IMR-90 (cell line): ENCODE results near the gene TNS3. TPM values are rescaled to one million over a fixed set of nuclear protein-coding genes. Genes with fewer than 3 reads are reported as not detected.

Experiments used
- ATAC-seq: fragments of 200-7000 bp; cut with Tn5 transposase; 2 replicates; pipeline ENCODE4 v1.9.1; 2020; ENCODE audit warnings: low read depth, mild to moderate bottlenecking, moderate library complexity
- BruUV-seq: library from RNA; stranded (reverse); fragments of 400-500 nt; replicated peaks from 2 replicates; lab custom pipeline; 2021; lab: Mats Ljungman, UMichigan
- CTCF ChIA-PET: fragments of 300-600 bp; formaldehyde crosslinking; extraction: SDS; loops from one replicate; lab custom pipeline; 2021; ENCODE audit warnings: antibody characterized with exemption; lab: Yijun Ruan, JAX
- POLR2A ChIA-PET: fragments of 300-600 bp; sonication (Branson Sonifier 250); formaldehyde crosslinking; loops from one replicate; lab custom pipeline; 2022; ENCODE audit warnings: antibody characterized with exemption; ENCODE audit not compliant: unreplicated experiment; lab: Charles Lee
- DNase-seq: peaks from one replicate; pipeline ENCODE4 v3.0.0; 2013
- H2AFZ ChIP-seq: replicated peaks from 2 replicates; pipeline ENCODE3; 2013; ENCODE audit warnings: low read length, mild to moderate bottlenecking; ENCODE audit not compliant: poor library complexity
- H2AK5ac ChIP-seq: 2 replicates; pipeline ENCODE4 v1.6.1; 2013; ENCODE audit warnings: low read depth, low read length, inconsistent platforms
- H2AK9ac ChIP-seq: replicated peaks from 2 replicates; pipeline ENCODE3; 2013; ENCODE audit warnings: mild to moderate bottlenecking, low read depth, low read length, moderate library complexity; ENCODE audit not compliant: poor library complexity
- H2BK120ac ChIP-seq: 2 replicates; pipeline ENCODE4 v1.6.1; 2013; ENCODE audit warnings: low read depth, low read length, inconsistent platforms
- H2BK15ac ChIP-seq: 3 replicates; pipeline ENCODE4 v1.6.1; 2013; ENCODE audit warnings: low read depth, low read length, inconsistent platforms
- H2BK20ac ChIP-seq: 2 replicates; pipeline ENCODE4 v1.6.1; 2013; ENCODE audit warnings: low read depth, mild to moderate bottlenecking, inconsistent platforms, low read length, moderate library complexity
- H2BK5ac ChIP-seq: 2 replicates; pipeline ENCODE4 v1.6.1; 2013; ENCODE audit warnings: mild to moderate bottlenecking, low read depth, low read length, inconsistent platforms; ENCODE audit not compliant: poor library complexity, severe bottlenecking
- H3K14ac ChIP-seq: replicated peaks from 2 replicates; pipeline ENCODE4 v1.6.1; 2013; ENCODE audit warnings: low read depth, low read length, inconsistent platforms
- H3K18ac ChIP-seq: 2 replicates; pipeline ENCODE4 v1.6.1; 2013; ENCODE audit warnings: low read depth, low read length, control low read depth
- H3K23ac ChIP-seq: 2 replicates; pipeline ENCODE4 v1.6.1; 2013; ENCODE audit warnings: low read depth, low read length, inconsistent platforms
- H3K27ac ChIP-seq: 2 replicates; pipeline ENCODE4 v1.5.1; 2013; ENCODE audit warnings: mild to moderate bottlenecking, control low read depth, low read length; ENCODE audit not compliant: insufficient read depth
- H3K27me3 ChIP-seq: 2 replicates; pipeline ENCODE4 v1.6.1; 2013; ENCODE audit warnings: low read length; ENCODE audit not compliant: control insufficient read depth, insufficient read depth
- H3K36me3 ChIP-seq: 2 replicates; pipeline ENCODE4 v1.6.1; 2013; ENCODE audit warnings: low read length, mixed read lengths; ENCODE audit not compliant: control insufficient read depth, insufficient read depth
- H3K4ac ChIP-seq: 2 replicates; pipeline ENCODE4 v1.6.1; 2013; ENCODE audit warnings: low read depth, low read length, inconsistent platforms
- H3K4me1 ChIP-seq: 2 replicates; pipeline ENCODE4 v1.6.1; 2013; ENCODE audit warnings: low read length, mixed read lengths; ENCODE audit not compliant: control insufficient read depth, insufficient read depth
- H3K4me2 ChIP-seq: 2 replicates; pipeline ENCODE4 v1.6.1; 2013; ENCODE audit warnings: low read depth, mild to moderate bottlenecking, control low read depth, low read length, moderate library complexity
- H3K4me3 ChIP-seq: 2 replicates; pipeline ENCODE4 v1.5.1; 2013; ENCODE audit warnings: low read depth, mild to moderate bottlenecking, control low read depth, low read length, moderate library complexity; ENCODE audit not compliant: insufficient read depth
- H3K56ac ChIP-seq: 2 replicates; pipeline ENCODE4 v1.6.1; 2013; ENCODE audit warnings: low read length, inconsistent platforms; ENCODE audit not compliant: insufficient read depth; ENCODE audit errors: extremely low read depth
- H3K79me1 ChIP-seq, 2 experiments: 2 replicates each; pipeline ENCODE4 v1.6.1; 2013; ENCODE audit warnings: low read length in 2 of 2, inconsistent platforms in 1 of 2, low read depth in 1 of 2
- H3K9ac ChIP-seq: 2 replicates; pipeline ENCODE4 v1.6.1; 2013; ENCODE audit warnings: low read depth, low read length, control low read depth
- H3K9me1 ChIP-seq: 2 replicates; pipeline ENCODE4 v1.6.1; 2013; ENCODE audit warnings: low read length, inconsistent platforms; ENCODE audit not compliant: insufficient read depth
- H3K9me3 ChIP-seq: 2 replicates; pipeline ENCODE4 v1.6.1; 2013; ENCODE audit warnings: low read length; ENCODE audit not compliant: control insufficient read depth, insufficient read depth
- H4K20me1 ChIP-seq: 2 replicates; pipeline ENCODE4 v1.6.1; 2013; ENCODE audit warnings: low read length, inconsistent platforms; ENCODE audit not compliant: insufficient read depth
- H4K5ac ChIP-seq: 2 replicates; pipeline ENCODE4 v1.6.1; 2013; ENCODE audit warnings: mild to moderate bottlenecking, low read depth, low read length, control low read depth
- H4K8ac ChIP-seq, 2 experiments: 2 replicates each; pipeline ENCODE4 v1.6.1; 2013; ENCODE audit warnings: low read depth in 2 of 2, low read length in 2 of 2, control low read depth in 1 of 2, inconsistent platforms in 1 of 2
- H4K91ac ChIP-seq: 2 replicates; pipeline ENCODE4 v1.6.1; 2013; ENCODE audit warnings: low read depth, low read length, inconsistent platforms; ENCODE audit not compliant: insufficient read depth
- BHLHE40 ChIP-seq: fragments of 150-350 bp; IDR thresholded peaks from 2 replicates; pipeline ENCODE4 v1.6.1; 2016; ENCODE audit warnings: mild to moderate bottlenecking, low read depth, low read length
- CEBPB ChIP-seq: IDR thresholded peaks from 2 replicates; pipeline ENCODE4 v1.6.1; 2012; ENCODE audit warnings: low read depth, low read length, improper control_type of control experiment
- CHD1 ChIP-seq: IDR thresholded peaks from 2 replicates; pipeline ENCODE4 v1.6.1; 2012; ENCODE audit warnings: low read depth, low read length, improper control_type of control experiment
- CTCF ChIP-seq: conservative IDR thresholded peaks from 2 replicates; pipeline ENCODE4 v1.5.1; 2012; ENCODE audit warnings: mild to moderate bottlenecking, low read depth, low read length, improper control_type of control experiment
- ELK1 ChIP-seq: fragments of 150-350 bp; IDR thresholded peaks from 2 replicates; pipeline ENCODE4 v1.6.1; 2016; ENCODE audit warnings: low read depth, mild to moderate bottlenecking, low read length, moderate library complexity, borderline replicate concordance
- FOS ChIP-seq: fragments of 150-350 bp; IDR thresholded peaks from 2 replicates; pipeline ENCODE4 v1.6.1; 2016; ENCODE audit warnings: low read depth, low read length
- MAFK ChIP-seq: IDR thresholded peaks from 2 replicates; pipeline ENCODE4 v1.6.1; 2012; ENCODE audit warnings: low read depth, low read length, improper control_type of control experiment
- MAZ ChIP-seq: IDR thresholded peaks from 2 replicates; pipeline ENCODE4 v1.6.1; 2012; ENCODE audit warnings: low read depth, mild to moderate bottlenecking, low read length, improper control_type of control experiment, moderate library complexity, borderline replicate concordance
- MXI1 ChIP-seq: IDR thresholded peaks from 2 replicates; pipeline ENCODE4 v1.6.1; 2012; ENCODE audit warnings: low read depth, mild to moderate bottlenecking, low read length, moderate library complexity, borderline replicate concordance
- NFE2L2 ChIP-seq: fragments of 150-350 bp; IDR thresholded peaks from 2 replicates; pipeline ENCODE4 v1.6.1; 2016; ENCODE audit warnings: low read depth, mild to moderate bottlenecking, low read length
- POLR2A ChIP-seq: IDR thresholded peaks from 2 replicates; pipeline ENCODE4 v1.6.1; 2012; ENCODE audit warnings: mild to moderate bottlenecking, low read depth, low read length
- RAD21 ChIP-seq: IDR thresholded peaks from 2 replicates; pipeline ENCODE4 v1.6.1; 2012; ENCODE audit warnings: low read length, improper control_type of control experiment
- RCOR1 ChIP-seq: IDR thresholded peaks from 2 replicates; pipeline ENCODE4 v1.6.1; 2012; ENCODE audit warnings: mild to moderate bottlenecking, low read length, improper control_type of control experiment; ENCODE audit not compliant: insufficient replicate concordance
- RFX5 ChIP-seq: IDR thresholded peaks from 2 replicates; pipeline ENCODE4 v1.8.0; 2012; ENCODE audit warnings: low read depth, mild to moderate bottlenecking, low read length, moderate library complexity
- SMC3 ChIP-seq: fragments of 150-350 bp; IDR thresholded peaks from 2 replicates; pipeline ENCODE4 v1.6.1; 2016; ENCODE audit warnings: low read depth, mild to moderate bottlenecking, antibody characterized with exemption, low read length, moderate library complexity
- USF2 ChIP-seq: fragments of 150-350 bp; IDR thresholded peaks from 2 replicates; pipeline ENCODE4 v1.6.1; 2017; ENCODE audit warnings: mild to moderate bottlenecking, antibody characterized with exemption, low read length, low read depth
- WGBS, 2 experiments: methylation state at CpG; one replicate each; pipeline versions ENCODE4 v1.1.5 to v1.1.7; 2013; ENCODE audit warnings: missing lambda C conversion rate in 2 of 2; ENCODE audit not compliant: insufficient read length in 1 of 2; ENCODE audit errors: extremely low coverage in 2 of 2; 5-methylcytosine and 5-hydroxymethylcytosine counted together
- dilution Hi-C: fragments of 300-500 bp; cut with HindIII; formaldehyde crosslinking; loops from one replicate; pipeline ENCODE4 v1.14.3; 2018; ENCODE audit warnings: low sequenced_read_pairs; ENCODE audit not compliant: unreplicated experiment
- in situ Hi-C: fragments of 300-500 bp; cut with MboI; formaldehyde crosslinking; loops from 3 replicates; pipeline ENCODE4 v1.14.3; 2019; ENCODE audit warnings: low sequenced_read_pairs, inconsistent platforms, mixed read lengths
- intact Hi-C: fragments of 100-400 bp; cut with micrococcal nuclease; formaldehyde crosslinking; loops from 2 replicates; pipeline ENCODE4 v1.10.0; 2022
- polyA plus RNA-seq, 3 experiments: library from polyadenylated mRNA; depleted of rRNA; stranded (reverse); fragments of >200 nt; gene quantifications; 2 replicates each; pipeline ENCODE4 v1.2.3, GENCODE V29; 2012; ENCODE audit warnings: low replicate concordance in 1 of 3
- total RNA-seq: library from RNA; depleted of rRNA; stranded (reverse); fragments of >200 nt; gene quantifications from 2 replicates; pipeline ENCODE4 v1.2.3, GENCODE V29; 2012

Gene TNS3
- total and polyA plus RNA-seq, 2 of the 4 experiments (the other 2 are of a cell fraction), result 64.3 to 79.2 TPM

- Histone ChIP-seq H3K14ac (no peak overlapping the region), H4K5ac (no peak overlapping the region), H3K4me1 (peaks cover 13% of the 10 kb centered on the region), H4K8ac (no peak overlapping the region), H3K9me1 (peaks cover 46% of the 10 kb centered on the region), H3K4me2 (no peak overlapping the region), H3K27ac (no peak overlapping the region), H2AFZ (no peak overlapping the region), H3K9ac (no peak overlapping the region), H2AK9ac (no peak overlapping the region), H3K27me3 (no peaks in the 10 kb centered on the region), H3K79me1 (peaks cover 17 to 90% of the 10 kb centered on the region in 2 experiments; a peak in 3 of 4 replicates), H2BK15ac (no peak overlapping the region), H3K9me3 (no peaks in the 10 kb centered on the region), H3K4me3 (no peak overlapping the region), H3K18ac (no peak overlapping the region), H3K23ac (no peak overlapping the region), H2BK5ac (no peak overlapping the region), H2BK20ac (no peak overlapping the region), H4K20me1 (peaks cover 81% of the 10 kb centered on the region), H3K56ac (no peak overlapping the region), H3K36me3 (peaks cover 31% of the 10 kb centered on the region), H3K4ac (no peak overlapping the region), H4K91ac (no peak overlapping the region), H2BK120ac (no peak overlapping the region), H2AK5ac (no peak overlapping the region)
- intact Hi-C loops (no loop called here), in situ Hi-C loops (no loop called here), dilution Hi-C loops (no loop called here)
- no TSS peak for BruUV-seq
- no CpG with 5 or more reads among the region's 5 CpGs for WGBS, 2 experiments
- no peak for DNase-seq
- POLR2A ChIA-PET, result no interaction called here
- TF ChIP-seq CHD1, result no peak
- TF ChIP-seq MXI1, result no peak
- no peak for TF ChIP-seq RCOR1
- no peak for TF ChIP-seq POLR2A
- TF ChIP-seq FOS, result no peak
- TF ChIP-seq USF2, result no peak
- no peak for TF ChIP-seq MAZ
- TF ChIP-seq ELK1, result no peak
- no peak for TF ChIP-seq RAD21
- TF ChIP-seq SMC3, result no peak
- no peak for TF ChIP-seq CTCF
- no peak for TF ChIP-seq NFE2L2
- TF ChIP-seq MAFK, result no peak
- TF ChIP-seq CEBPB, result no peak
- no peak for TF ChIP-seq RFX5
- TF ChIP-seq BHLHE40, result no peak
- no peak for ATAC-seq
- CTCF ChIA-PET, result no interaction called here
These were observed 199.7 kb downstream of the TNS3 start for GRCh38 chr7:47382200-47382599.
